Omental fat pad (tissue), 4 donors: Measurements from ENCODE around the gene RPRD1B. TPM values are rescaled to one million over a fixed set of nuclear protein-coding genes. Genes with fewer than 3 reads are reported as not detected.

Experiments
- ATAC-seq: fragments of 150-250 bp; one replicate; pipeline ENCODE4 v1.9.1; 2016; ENCODE audit warnings: mild to moderate bottlenecking, moderate library complexity; ENCODE audit not compliant: low FRiP score
- DNase-seq: peaks from one replicate; pipeline ENCODE4 v3.0.0-alpha.2; 2019; ENCODE audit warnings: low spot score
- total RNA-seq, 4 donors: library from RNA; depleted of rRNA; stranded (reverse); fragments of >200 nt; gene quantifications; one replicate each; pipeline ENCODE4 v1.1.0, GENCODE V29; 2016
- TF ChIP-seq, protein P1 (sequence below), 3 donors: fragments of 450-650 bp; IDR thresholded peaks; one replicate each; pipeline ENCODE4 v1.5.1; 2016 to 2017; ENCODE audit warnings: antibody characterized with exemption in 3 of 3, mild to moderate bottlenecking in 3 of 3, moderate library complexity in 2 of 3

The RPRD1B gene
- total RNA-seq, 4 donors from 2014 or later: 24.1 to 33.5 (median 28.2) TPM

DNA sequence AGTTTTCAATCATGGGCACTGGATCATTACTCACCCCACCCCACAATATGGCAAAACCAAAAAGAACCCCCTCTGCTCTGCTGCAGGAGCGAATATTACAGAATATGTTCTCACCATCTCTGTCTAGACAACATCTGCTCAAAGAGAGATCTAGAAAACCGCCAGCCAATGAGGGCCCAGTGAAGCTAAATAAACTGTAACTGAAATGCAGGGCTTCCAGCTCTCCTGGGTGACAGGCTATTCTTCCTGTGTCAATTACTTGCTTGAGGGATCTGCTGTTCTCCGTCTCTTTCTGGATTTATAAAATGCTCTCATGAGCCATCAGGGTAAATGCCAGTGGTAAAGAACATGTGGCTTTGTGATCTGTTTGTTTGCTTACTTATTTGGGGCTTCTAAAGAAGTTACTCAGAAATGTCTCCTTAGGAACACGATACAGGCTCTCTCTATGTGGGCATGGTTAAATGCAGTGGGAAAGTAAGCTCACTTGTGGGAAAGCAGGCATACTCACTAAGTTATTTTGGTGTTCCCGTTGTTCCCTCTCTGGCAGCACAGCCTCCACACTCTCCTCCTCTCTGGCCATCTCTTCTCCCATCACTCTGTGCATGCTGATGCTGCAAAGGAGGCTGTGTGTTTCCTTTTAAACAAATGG lies 45.1 kb upstream of the RPRD1B start:
- DNase-seq: no peak
- TF ChIP-seq, protein P1, sequence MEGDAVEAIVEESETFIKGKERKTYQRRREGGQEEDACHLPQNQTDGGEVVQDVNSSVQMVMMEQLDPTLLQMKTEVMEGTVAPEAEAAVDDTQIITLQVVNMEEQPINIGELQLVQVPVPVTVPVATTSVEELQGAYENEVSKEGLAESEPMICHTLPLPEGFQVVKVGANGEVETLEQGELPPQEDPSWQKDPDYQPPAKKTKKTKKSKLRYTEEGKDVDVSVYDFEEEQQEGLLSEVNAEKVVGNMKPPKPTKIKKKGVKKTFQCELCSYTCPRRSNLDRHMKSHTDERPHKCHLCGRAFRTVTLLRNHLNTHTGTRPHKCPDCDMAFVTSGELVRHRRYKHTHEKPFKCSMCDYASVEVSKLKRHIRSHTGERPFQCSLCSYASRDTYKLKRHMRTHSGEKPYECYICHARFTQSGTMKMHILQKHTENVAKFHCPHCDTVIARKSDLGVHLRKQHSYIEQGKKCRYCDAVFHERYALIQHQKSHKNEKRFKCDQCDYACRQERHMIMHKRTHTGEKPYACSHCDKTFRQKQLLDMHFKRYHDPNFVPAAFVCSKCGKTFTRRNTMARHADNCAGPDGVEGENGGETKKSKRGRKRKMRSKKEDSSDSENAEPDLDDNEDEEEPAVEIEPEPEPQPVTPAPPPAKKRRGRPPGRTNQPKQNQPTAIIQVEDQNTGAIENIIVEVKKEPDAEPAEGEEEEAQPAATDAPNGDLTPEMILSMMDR (IDR thresholded peaks at IDR 0.05): no peak
- ATAC-seq: no peak

DNA sequence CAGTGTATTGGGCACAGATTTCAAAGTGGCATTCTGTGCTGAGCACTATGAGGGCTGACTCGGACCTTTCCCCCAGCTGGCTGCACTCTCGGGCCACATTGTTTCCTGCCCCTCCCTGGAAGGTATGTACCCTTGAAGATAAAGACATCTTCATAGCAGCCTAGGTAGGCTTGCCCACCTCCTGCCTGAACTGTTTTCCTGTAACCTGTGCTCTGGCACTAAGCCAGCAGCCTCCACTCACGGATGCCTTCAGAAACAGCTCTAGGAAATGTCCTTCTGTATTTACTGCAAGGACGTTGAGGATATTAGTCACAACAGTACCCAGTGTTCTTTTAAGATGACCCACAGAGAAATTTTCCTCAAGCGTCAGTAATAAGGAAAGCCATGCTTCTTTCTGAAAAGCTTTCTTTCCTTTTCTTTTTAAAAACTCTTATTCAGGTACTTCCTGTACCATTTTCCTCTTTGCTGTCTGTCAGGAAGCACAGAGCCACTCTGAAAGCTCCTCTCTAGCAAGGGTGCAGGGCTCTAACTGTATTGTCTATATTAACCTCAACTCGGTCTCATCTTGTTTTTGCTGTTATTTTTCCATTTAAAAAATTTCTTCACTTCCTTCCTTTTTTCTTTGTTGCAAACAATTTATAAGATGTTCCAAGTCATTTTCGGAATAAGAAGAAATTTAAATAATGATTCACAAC lies 43.8 kb upstream of the RPRD1B start:
- ATAC-seq: no peak

DNA sequence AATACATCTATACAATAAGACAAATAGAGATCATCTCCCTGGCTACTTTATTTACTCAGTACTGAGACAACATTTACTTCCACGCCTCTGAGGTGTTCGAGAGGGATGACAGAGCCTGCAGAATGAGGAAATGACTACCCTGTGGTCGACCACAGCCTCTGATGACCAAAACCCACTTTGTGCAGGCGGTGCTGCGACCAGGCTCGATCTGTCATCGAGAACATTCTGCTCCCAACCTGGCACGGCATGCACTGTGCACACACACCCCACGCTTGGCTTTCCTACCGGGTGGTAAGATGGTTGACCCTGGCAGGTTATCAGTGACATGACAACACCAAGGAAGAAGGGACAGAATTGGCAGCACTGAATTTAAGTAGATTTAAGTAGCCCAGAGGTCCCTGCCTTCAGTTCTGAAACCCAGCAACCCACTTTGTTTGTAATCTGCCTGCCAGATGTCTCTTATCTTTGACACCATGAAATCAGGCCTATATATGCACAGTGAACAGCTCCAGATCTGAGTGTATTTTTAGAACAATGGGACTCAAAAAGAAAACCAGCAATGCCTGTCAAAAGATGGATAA lies 42.9 kb upstream of the RPRD1B start:
- ATAC-seq (no peak), DNase-seq (no peak)
- TF ChIP-seq, protein P1 (IDR thresholded peaks at IDR 0.05): no peak

More for the DNA sequence above, 43.8 kb upstream of the RPRD1B start:
- no peak for DNase-seq
- TF ChIP-seq, protein P1 (IDR thresholded peaks at IDR 0.05): no peak

DNA sequence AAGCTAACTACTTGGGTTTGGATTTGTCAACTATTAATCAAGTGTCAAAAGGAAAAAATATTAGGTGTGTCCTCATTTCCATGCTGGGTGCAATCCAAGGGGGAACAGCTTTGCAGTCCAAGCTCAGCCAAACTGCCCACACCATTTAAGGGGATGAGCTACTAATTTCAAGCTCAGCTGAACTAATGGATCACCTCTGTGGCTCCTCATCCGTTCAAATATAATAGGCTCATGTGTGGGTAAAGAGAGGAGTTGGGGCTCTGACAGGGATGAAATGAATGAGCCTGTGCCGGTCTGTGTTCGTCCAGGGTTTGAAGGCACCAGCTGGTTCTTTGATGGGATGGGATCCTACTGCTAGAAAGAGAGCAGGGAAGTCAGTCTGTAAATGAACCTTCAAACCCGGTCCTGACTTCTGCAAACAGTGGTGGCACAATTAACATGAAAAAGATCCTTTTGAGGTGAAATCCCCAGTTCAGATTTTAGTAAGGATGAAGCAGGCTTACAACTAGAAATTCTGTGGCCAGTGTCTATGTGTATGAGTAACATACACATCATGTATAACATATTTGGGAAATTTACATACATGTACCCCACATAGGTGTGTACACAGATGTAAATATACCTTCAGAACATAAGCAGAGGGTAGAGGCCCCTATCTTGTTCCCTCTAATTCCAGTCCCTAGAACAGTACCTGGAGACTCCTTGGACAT lies 42.2 kb upstream of the RPRD1B start:
- TF ChIP-seq, protein P1 (IDR thresholded peaks at IDR 0.05): no peak
- ATAC-seq: no peak
- no peak for DNase-seq

DNA sequence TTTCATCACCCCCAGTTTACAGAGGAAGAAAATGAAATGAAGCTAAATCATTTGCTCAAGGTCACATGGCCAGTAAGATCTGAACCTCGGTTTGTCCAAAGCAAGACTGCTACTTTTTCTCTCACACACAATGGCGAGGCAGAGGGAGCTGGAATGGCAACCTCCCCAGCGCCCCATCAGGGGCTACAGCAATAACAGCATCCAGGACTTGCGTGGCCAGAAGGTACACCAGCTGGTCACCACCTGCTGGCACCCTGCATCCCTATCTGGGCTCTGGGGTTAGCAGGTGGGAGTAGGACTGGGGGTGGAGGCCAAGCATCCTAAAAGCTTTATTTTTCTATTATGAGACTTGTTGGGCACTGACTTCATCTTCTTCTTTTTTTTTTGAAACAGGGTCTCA lies 41.6 kb upstream of the RPRD1B start:
- TF ChIP-seq, protein P1 (IDR thresholded peaks at IDR 0.05): no peak
- ATAC-seq: no peak
- no peak for DNase-seq

DNA sequence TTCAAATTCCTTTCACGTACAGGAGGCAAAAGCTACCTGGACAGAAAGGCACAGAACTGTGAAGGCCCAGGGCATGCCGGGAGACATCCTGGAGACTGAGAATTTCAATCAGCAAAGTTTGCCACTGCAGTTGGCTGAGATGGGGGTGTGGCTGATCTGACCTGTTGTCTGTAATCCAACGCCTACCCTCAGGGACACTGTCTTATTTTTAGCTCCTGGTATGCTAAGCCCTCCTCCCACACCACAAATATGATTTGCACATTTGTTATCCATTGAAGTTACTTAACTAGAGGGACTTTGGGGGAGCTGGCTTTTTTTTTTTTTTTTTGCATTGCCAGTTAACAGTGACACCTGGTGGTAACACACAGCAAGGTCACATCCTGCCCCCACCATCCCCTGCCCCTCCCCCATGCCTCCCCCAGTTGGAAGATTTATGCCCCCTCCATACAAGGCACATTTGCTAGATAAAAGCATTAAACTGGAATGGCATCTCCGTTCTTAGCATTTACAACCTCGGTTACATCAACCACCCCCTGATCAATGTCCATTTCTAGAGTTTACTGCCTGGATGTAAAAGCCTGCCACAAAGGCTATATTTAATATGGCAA lies 40.6 kb upstream of the RPRD1B start:
- ATAC-seq (no peak), DNase-seq (no peak)
- TF ChIP-seq, protein P1 (IDR thresholded peaks at IDR 0.05): no peak
